WERI-Rb-1 (cell line): ENCODE measurements around the gene CD180.
"Not testable (repeated sequence)": the region's sequence is repeated elsewhere in the genome, so short reads cannot be mapped to it uniquely, and the experiment has no call there.

Experiments
- DNase-seq: peaks from one replicate; pipeline ENCODE4 v3.0.0-alpha.2; 2020
- H3K27ac ChIP-seq: fragments of 250-450 bp; sonication (Bioruptor Pico); 2 replicates; pipeline ENCODE4 v1.5.1; 2020; ENCODE audit warnings: mild to moderate bottlenecking, moderate library complexity
- H3K27me3 ChIP-seq: fragments of 250-450 bp; sonication (Bioruptor Pico); 2 replicates; pipeline ENCODE4 v1.5.1; 2021; ENCODE audit warnings: mild to moderate bottlenecking, low read depth, moderate library complexity; ENCODE audit not compliant: insufficient read depth, severe bottlenecking
- H3K36me3 ChIP-seq: fragments of 250-450 bp; sonication (Bioruptor Pico); 2 replicates; pipeline ENCODE4 v1.5.1; 2020; ENCODE audit warnings: mild to moderate bottlenecking, moderate library complexity
- H3K4me3 ChIP-seq: 2 replicates; pipeline ENCODE4 v1.5.1; 2011; ENCODE audit warnings: low read depth, mild to moderate bottlenecking, control low read depth, low read length
- H3K9me3 ChIP-seq: fragments of 250-450 bp; sonication (Bioruptor Pico); 2 replicates; pipeline ENCODE4 v1.5.1; 2021; ENCODE audit warnings: mild to moderate bottlenecking, moderate library complexity; ENCODE audit not compliant: severe bottlenecking
- TF ChIP-seq, protein P1 (sequence below): IDR thresholded peaks from 2 replicates; pipeline ENCODE4 v1.5.1; 2011; ENCODE audit warnings: low read depth, mild to moderate bottlenecking, control low read depth, inconsistent platforms, low read length

The CD180 gene

DNA sequence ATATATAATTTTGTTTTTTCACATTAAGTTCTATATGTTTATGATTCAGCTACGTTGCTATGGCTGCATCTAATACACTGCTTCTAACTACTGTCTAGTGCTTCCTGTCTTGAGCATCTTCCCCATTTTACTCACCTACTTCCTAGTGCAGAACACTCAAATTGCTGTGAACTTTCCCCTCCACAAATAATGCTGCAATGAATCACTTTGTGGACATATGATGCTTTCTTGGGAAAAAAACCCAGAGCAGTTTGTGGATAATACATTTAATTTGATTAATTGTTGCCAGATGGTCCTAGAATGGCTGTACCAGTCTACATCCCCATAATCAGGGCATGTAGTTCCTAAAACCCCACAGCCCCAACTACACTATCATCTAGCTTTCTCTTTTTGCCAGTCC, 18.5 kb downstream of the CD180 start:
- Histone ChIP-seq H3K4me3 (no peak overlapping the region), H3K36me3 (no peaks in the 10 kb centered on the region), H3K27ac (no peak overlapping the region), H3K9me3 (no peaks in the 10 kb centered on the region), H3K27me3 (no peaks in the 10 kb centered on the region)
- TF ChIP-seq, protein P1, sequence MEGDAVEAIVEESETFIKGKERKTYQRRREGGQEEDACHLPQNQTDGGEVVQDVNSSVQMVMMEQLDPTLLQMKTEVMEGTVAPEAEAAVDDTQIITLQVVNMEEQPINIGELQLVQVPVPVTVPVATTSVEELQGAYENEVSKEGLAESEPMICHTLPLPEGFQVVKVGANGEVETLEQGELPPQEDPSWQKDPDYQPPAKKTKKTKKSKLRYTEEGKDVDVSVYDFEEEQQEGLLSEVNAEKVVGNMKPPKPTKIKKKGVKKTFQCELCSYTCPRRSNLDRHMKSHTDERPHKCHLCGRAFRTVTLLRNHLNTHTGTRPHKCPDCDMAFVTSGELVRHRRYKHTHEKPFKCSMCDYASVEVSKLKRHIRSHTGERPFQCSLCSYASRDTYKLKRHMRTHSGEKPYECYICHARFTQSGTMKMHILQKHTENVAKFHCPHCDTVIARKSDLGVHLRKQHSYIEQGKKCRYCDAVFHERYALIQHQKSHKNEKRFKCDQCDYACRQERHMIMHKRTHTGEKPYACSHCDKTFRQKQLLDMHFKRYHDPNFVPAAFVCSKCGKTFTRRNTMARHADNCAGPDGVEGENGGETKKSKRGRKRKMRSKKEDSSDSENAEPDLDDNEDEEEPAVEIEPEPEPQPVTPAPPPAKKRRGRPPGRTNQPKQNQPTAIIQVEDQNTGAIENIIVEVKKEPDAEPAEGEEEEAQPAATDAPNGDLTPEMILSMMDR, result no peak
- DNase-seq, result no peak

DNA sequence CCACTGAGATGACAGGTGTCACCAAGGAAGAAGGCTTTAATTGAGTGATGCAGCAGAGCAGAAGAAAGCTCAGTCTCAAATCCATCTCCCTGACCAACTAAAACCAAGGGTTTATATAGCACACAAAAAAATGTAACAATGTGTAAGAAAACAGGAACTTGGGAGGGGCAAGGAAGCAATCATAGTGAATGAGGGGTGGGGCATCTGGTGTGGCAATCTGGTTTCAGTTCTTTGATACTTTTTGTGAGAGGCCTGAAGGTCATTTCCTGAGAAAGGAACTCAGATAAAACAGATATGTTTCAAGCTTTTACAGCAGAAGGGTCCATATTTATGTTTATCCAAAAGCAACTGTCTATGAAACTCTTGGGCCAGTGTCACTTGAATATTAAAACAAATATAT, 19.7 kb downstream of the CD180 start:
- H3K9me3 ChIP-seq, result no peaks in the 10 kb centered on the region
- no peaks in the 10 kb centered on the region for H3K36me3 ChIP-seq
- DNase-seq, result no peak
- no peak overlapping the region for H3K4me3 ChIP-seq
- H3K27me3 ChIP-seq, result no peaks in the 10 kb centered on the region
- no peak overlapping the region for H3K27ac ChIP-seq
- TF ChIP-seq, protein P1, result no peak

DNA sequence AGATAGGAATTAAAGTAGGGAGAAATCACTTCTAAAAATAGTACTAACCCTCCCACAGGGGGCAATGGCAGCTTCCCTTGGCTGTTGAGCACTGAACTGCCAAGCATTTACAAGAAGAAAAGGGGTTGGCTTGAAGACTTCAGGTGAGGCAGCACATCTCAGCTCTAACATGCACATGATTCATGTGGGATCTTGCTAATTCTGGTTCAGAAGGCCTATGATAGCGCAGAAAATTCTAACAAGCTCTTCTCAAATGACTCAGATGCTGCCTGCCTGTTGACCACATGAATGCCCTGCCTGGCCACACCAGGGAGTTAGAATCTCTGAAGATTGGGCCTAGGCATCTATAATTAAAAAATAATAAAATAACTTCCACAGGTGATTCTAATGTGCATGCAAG, 22.6 kb downstream of the CD180 start:
- no peaks in the 10 kb centered on the region for H3K36me3 ChIP-seq
- no peak for DNase-seq
- H3K4me3 ChIP-seq, result no peak overlapping the region
- TF ChIP-seq, protein P1, result no peak
- no peak overlapping the region for H3K27ac ChIP-seq
- H3K27me3 ChIP-seq, result no peaks in the 10 kb centered on the region
- no peaks in the 10 kb centered on the region for H3K9me3 ChIP-seq

DNA sequence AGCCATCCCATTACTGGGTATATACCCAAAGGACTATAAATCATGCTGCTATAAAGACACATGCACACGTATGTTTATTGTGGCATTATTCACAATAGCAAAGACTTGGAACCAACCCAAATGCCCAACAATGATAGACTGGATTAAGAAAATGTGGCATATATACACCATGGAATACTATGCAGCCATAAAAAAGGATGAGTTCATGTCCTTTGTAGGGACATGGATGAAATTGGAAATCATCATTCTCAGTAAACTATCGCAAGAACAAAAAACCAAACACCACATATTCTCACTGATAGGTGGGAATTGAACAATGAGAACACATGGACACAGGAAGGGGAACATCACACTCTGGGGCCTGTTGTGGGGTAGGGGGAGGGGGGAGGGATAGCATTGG, 23.2 kb downstream of the CD180 start:
- DNase-seq, H3K27ac ChIP-seq, H3K36me3 ChIP-seq, H3K4me3 ChIP-seq, H3K27me3 ChIP-seq, H3K9me3 ChIP-seq: not testable (repeated sequence)

DNA sequence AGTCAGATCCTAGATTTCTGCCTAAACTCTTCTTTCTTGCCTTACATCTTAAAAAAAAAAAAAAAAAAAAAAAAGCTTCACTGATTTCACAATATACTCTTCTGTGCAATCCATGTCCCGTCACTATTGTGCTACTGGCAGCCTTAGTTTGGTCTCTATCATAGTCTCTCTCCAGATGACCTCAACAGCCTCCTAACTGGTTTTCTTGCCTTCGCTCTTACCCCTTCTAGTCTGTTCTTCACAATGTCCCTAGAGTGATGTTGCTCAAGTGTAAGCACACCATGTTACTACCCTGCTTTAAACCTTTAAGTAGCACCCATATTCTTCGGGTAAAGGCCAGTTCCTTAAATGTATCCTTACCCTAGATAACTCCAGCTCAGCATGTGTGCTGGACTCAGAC, 25.8 kb downstream of the CD180 start:
- no peak overlapping the region for H3K4me3 ChIP-seq
- H3K36me3 ChIP-seq, result no peaks in the 10 kb centered on the region
- H3K9me3 ChIP-seq, result no peaks in the 10 kb centered on the region
- no peak overlapping the region for H3K27ac ChIP-seq
- TF ChIP-seq, protein P1, result no peak
- no peaks in the 10 kb centered on the region for H3K27me3 ChIP-seq
- no peak for DNase-seq

DNA sequence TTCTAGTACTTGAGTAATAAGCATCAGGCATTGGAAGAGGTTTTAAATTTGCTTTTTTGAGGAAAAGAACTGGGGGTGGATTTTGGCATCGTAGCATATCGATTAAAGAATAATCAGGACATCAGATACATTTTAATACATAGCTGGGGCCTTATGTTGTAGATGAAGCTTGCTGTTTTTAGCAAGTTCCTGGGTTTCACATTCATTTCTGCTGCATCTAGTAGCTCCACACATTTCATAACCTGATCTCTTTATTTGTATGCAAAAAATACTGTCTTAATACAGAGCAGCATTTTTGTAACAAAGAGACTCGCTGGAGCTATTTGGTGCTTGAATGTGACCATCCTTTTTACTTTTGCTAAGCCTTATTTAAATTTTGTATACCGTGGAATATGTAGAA, 28.5 kb downstream of the CD180 start:
- H3K4me3 ChIP-seq, result no peak overlapping the region
- no peaks in the 10 kb centered on the region for H3K27me3 ChIP-seq
- H3K9me3 ChIP-seq, result no peaks in the 10 kb centered on the region
- TF ChIP-seq, protein P1, result no peak
- no peak overlapping the region for H3K27ac ChIP-seq
- no peaks in the 10 kb centered on the region for H3K36me3 ChIP-seq
- DNase-seq, result no peak
